NCI-H345 (cell line): ENCODE results near the gene ABCC9.
A peak's percentile ranks its signal among the peaks of the same experiment; 100 is the strongest.
"Not testable (repeated sequence)": the region's sequence is repeated elsewhere in the genome, so short reads cannot be mapped to it uniquely, and the experiment has no call there.

Experiments used
- DNase-seq: peaks from one replicate; lab custom pipeline; 2025; lab: John Stamatoyannopoulos, UW

ABCC9 gene

GRCh38 chr12:21814814-21815213, 126.4 kb downstream of the ABCC9 start:
- no peak for DNase-seq

GRCh38 chr12:21814327-21814726, 126.9 kb downstream of the ABCC9 start:
- DNase-seq: no peak

- no peak for DNase-seq
Observed at GRCh38 chr12:21813751-21814150, 127.5 kb downstream of the ABCC9 start.

GRCh38 chr12:21813125-21813524, 128.1 kb downstream of the ABCC9 start:
- DNase-seq: no peak

- not testable (repeated sequence) for DNase-seq
Observed at GRCh38 chr12:21812340-21812739, 128.9 kb downstream of the ABCC9 start.

GRCh38 chr12:21809100-21809499, 132.1 kb downstream of the ABCC9 start:
- DNase-seq: no peak

- DNase-seq: no peak
Observed at GRCh38 chr12:21806255-21806654, 135.0 kb downstream of the ABCC9 start.

- no peak for DNase-seq
Observed at GRCh38 chr12:21801522-21802288, 139.5 kb downstream of the ABCC9 start.

GRCh38 chr12:21800011-21800410, 141.2 kb downstream of the ABCC9 start:
- DNase-seq: no peak

- DNase-seq: no peak
Observed at GRCh38 chr12:21797539-21797938, 143.7 kb downstream of the ABCC9 start.

GRCh38 chr12:21795648-21796328, 145.4 kb downstream of the ABCC9 start:
- DNase-seq: no peak

- DNase-seq: not testable (repeated sequence)
Observed at GRCh38 chr12:21794807-21795595, 146.2 kb downstream of the ABCC9 start.

- DNase-seq: not testable (repeated sequence)
Observed at GRCh38 chr12:21789687-21790086, 151.5 kb downstream of the ABCC9 start.

GRCh38 chr12:21788089-21788983, 152.9 kb downstream of the ABCC9 start:
- DNase-seq: no peak

- DNase-seq: no peak
Observed at GRCh38 chr12:21786041-21786531, 155.1 kb downstream of the ABCC9 start.

- not testable (repeated sequence) for DNase-seq
Observed at GRCh38 chr12:21782723-21783122, 158.5 kb downstream of the ABCC9 start.

- DNase-seq: no peak
Observed at GRCh38 chr12:21780786-21781185, 160.4 kb downstream of the ABCC9 start.

GRCh38 chr12:21776175-21776574, 165.1 kb downstream of the ABCC9 start:
- DNase-seq: no peak

- DNase-seq: no peak
Observed at GRCh38 chr12:21775133-21775820, 165.9 kb downstream of the ABCC9 start.

- DNase-seq: peak; percentile 51
Observed at GRCh38 chr12:21774358-21775132, 166.7 kb downstream of the ABCC9 start, which contains the start of gene KCNJ8. TSS of gene KCNJ8 (minus strand) at chr12:21774706. CDS start at chr12:21773616, 1,090 bp downstream.
